Measurements from ENCODE around the gene SYNE2. TPM values are rescaled to one million over a fixed set of nuclear protein-coding genes. Genes with fewer than 3 reads are reported as not detected.

The SYNE2 gene
- total and polyA plus RNA-seq, 2 of the 8 experiments (the other 6 are each of a cell fraction or from before 2014, with no cell fraction given), result 32.6 to 46.1 TPM

DNA sequence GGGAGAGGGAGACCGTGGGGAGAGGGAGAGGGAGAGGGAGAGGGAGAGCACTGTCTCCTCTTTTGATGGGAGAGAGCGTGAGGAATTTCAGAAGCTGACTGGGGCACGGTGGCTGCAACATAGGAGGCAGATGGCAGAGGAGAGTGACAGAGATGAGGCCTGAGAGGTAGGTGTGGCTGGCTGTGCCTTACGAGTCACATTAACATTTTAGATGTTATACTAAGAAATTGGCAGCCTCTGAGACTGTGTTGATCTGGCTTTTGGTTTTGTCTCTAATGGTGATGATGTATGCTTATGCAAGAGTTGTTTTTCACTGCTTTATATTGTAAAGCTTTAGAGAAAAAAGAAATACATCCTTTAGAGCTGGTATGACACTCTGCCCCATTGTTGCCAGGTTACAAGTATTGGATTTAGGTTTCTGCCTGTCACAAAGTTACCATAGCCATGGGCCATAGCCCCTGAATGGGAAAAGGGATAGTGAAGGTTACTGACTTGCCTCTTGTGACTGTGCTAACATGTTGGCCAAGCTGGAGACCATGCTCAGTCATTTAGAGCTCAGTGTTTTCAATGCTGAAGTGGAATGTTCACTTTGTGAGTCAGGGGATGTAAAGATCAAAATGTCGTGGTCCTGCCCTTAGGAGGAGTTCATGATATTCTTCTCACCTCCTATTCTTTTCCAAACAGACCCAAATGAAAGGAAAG, 186.2 kb downstream of the SYNE2 start (continued):
- no peak for TF ChIP-seq SAP30 (IDR thresholded peaks at IDR 0.05; ENCODE audit: insufficient read depth, insufficient replicate concordance, low read length)

Measured in H1 (cell line).